HG03520 (cell line): ENCODE data around the gene ABHD14A.

ENCODE experiments used
- ATAC-seq: cut with Tn5 transposase; IDR thresholded peaks from one replicate; pipeline ENCODE4 v1.9.1; 2021; ENCODE audit warnings: mild to moderate bottlenecking, moderate library complexity; ENCODE audit not compliant: unreplicated experiment

The ABHD14A gene

DNA sequence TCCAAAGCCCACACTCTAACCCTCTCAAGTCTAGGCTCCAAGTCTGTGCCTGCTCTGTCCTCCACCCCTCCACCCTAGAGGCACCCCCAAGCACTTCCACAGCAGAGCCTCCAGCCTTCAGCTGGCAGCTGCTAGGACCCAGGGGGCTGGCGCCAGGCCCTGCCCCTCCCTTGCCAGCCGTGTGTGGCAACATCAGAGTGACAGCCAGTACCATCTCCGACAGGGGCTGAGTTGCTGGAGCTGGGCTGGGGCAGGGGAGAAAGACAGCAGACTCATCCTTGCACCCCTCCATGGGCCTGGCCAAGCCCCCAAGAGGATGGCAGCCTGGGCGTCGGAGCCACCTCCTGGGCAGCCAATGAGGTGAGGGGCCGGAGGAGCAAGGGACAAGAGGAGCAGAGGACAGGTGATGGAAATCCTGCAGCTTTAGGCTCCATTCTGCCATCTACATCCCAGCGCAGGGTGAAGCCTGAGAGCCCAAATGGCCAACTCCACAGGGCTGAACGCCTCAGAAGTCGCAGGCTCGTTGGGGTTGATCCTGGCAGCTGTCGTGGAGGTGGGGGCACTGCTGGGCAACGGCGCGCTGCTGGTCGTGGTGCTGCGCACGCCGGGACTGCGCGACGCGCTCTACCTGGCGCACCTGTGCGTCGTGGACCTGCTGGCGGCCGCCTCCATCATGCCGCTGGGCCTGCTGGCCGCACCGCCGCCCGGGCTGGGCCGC is 19.5 kb upstream of the ABHD14A start, which contains the start of gene GPR62:
Gene GPR62 (plus strand): TSS at position 207 of the 718 bp plus-strand sequence. CDS start 272 bp downstream, at position 479.
- ATAC-seq = no peak

DNA sequence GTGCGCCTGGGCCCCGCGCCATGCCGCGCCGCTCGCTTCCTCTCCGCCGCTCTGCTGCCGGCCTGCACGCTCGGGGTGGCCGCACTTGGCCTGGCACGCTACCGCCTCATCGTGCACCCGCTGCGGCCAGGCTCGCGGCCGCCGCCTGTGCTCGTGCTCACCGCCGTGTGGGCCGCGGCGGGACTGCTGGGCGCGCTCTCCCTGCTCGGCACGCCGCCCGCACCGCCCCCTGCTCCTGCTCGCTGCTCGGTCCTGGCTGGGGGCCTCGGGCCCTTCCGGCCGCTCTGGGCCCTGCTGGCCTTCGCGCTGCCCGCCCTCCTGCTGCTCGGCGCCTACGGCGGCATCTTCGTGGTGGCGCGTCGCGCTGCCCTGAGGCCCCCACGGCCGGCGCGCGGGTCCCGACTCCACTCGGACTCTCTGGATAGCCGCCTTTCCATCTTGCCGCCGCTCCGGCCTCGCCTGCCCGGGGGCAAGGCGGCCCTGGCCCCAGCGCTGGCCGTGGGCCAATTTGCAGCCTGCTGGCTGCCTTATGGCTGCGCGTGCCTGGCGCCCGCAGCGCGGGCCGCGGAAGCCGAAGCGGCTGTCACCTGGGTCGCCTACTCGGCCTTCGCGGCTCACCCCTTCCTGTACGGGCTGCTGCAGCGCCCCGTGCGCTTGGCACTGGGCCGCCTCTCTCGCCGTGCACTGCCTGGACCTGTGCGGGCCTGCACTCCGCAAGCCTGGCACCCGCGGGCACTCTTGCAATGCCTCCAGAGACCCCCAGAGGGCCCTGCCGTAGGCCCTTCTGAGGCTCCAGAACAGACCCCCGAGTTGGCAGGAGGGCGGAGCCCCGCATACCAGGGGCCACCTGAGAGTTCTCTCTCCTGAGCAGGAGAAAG is 18.7 kb upstream of the ABHD14A start:
- ATAC-seq = no peak

- no peak for ATAC-seq
Measured at GRCh38 chr3:51957520-51958205, 17.2 kb upstream of the ABHD14A start.

GRCh38 chr3:51958603-51959521 is 16.0 kb upstream of the ABHD14A start:
- ATAC-seq = no peak

- ATAC-seq = no peak
Measured at GRCh38 chr3:51959651-51960050, 15.2 kb upstream of the ABHD14A start.

DNA sequence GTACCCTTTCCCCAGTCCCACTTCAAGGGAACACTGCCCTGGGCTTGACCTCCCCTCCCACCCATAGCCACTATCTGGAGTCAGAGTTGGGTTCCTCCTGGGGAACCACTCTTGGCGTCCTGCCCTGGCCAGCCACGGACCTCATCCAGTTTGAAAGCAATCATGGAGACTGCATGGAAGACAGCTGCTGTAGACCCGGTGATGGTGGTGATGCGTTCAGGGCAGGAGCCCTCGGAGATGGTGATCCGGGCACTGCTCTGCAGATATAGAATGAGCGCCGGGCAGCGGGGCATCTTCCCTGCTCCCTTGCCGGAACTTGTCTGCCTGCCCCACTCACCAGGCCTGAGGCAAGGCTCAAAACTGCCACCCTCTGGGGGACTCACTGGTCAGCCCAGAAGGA is 14.5 kb upstream of the ABHD14A start:
- no peak for ATAC-seq

- ATAC-seq = no peak
Measured at GRCh38 chr3:51961011-51961410, 13.9 kb upstream of the ABHD14A start.

- no peak for ATAC-seq
Measured at GRCh38 chr3:51961602-51962569, 13.0 kb upstream of the ABHD14A start.

GRCh38 chr3:51962854-51963530 is 11.9 kb upstream of the ABHD14A start:
- no peak for ATAC-seq

DNA sequence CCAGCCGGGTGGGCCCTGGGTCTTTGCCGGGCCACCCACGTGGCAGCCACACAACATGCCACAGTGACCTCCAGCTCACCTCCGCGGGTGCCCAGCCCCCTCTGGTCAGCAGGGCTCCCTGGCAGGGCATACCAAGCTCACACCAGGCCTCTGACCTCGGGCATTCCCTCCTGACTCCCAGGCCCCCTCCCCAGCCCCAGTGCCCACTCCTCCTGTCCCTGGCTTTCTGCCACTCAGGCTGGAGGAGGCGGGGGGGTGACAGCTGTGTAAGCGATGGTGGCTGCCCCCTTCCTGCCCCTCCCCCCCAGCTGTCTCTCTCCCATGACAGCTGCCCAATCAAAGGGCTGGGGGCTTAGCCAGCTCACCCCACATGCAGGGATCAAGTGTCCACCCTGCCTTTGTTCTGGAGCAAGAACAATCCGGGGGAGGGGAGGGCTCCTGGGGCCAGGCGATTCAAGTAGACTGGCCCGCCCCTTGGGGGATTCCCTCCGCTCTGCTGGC is 10.9 kb upstream of the ABHD14A start:
- ATAC-seq = no peak

GRCh38 chr3:51964521-51964920 is 10.3 kb upstream of the ABHD14A start:
- ATAC-seq = no peak

GRCh38 chr3:51966016-51966415 is 8.8 kb upstream of the ABHD14A start:
- no peak for ATAC-seq

- no peak for ATAC-seq
Measured at GRCh38 chr3:51966486-51966885, 8.4 kb upstream of the ABHD14A start.

- no peak for ATAC-seq
Measured at GRCh38 chr3:51966922-51967383, 7.9 kb upstream of the ABHD14A start.

- no peak for ATAC-seq
Measured at GRCh38 chr3:51967384-51968169, 7.3 kb upstream of the ABHD14A start, which contains the start of gene PCBP4. PCBP4 (minus strand) TSS chr3:51967454; CDS start chr3:51961240, 6,214 bp downstream.

- ATAC-seq = no peak
Measured at GRCh38 chr3:51968170-51968775, 6.6 kb upstream of the ABHD14A start.
